Measurements from ENCODE around the gene TTLL11. TPM values are rescaled to one million over a fixed set of nuclear protein-coding genes. Genes with fewer than 3 reads are reported as not detected.

The TTLL11 gene
- polyA plus RNA-seq, 1 of the 3 experiments (the other 2 are of a cell fraction), result 6.8 TPM

- Histone ChIP-seq H3K27me3 (ENCODE audit: insufficient read depth) (no peaks in the 10 kb centered on the region), H2AFZ (ENCODE audit: low read depth) (no peak overlapping the region), H4K20me1 (ENCODE audit: insufficient read depth) (no peaks in the 10 kb centered on the region), H3K79me2 (ENCODE audit: insufficient read depth) (no peaks in the 10 kb centered on the region), H3K4me2 (no peak overlapping the region), H3K27ac (ENCODE audit: low read depth in 2 of 2, low read length in 1 of 2) (peak overlapping the region in 1 of 2 experiments; percentile 92; a peak in 2 of 4 replicates), H3K9ac (no peak overlapping the region), H3K4me1 (ENCODE audit: control insufficient read depth in 1 of 2, insufficient read depth in 2 of 2, low read depth in 1 of 2, low read length in 1 of 2) (peaks cover 4 to 15% of the 10 kb centered on the region in 2 experiments; a peak in 3 of 4 replicates), H3K9me3 (no peaks in the 10 kb centered on the region), H3K9me2 (no peaks in the 10 kb centered on the region), H3K4me3 (ENCODE audit: low read depth in 2 of 2, low read length in 1 of 2) (no peak overlapping the region), H3K36me3 (replicated peaks in 1 of 2; ENCODE audit: control insufficient read depth in 1 of 2, insufficient read depth in 2 of 2, low read length in 1 of 2) (peaks cover 2 to 4% of the 10 kb centered on the region in 2 experiments), H3F3A (replicated peaks; ENCODE audit: insufficient read depth) (peaks cover 23% of the 10 kb centered on the region)
- TF ChIP-seq RAD21 (IDR thresholded peaks at IDR 0.05; ENCODE audit: low read length) (no peak), FOXJ3 (CRISPR knock-in tag; IDR thresholded peaks at IDR 0.05) (no peak), MEF2A (IDR thresholded peaks at IDR 0.05; ENCODE audit: borderline replicate concordance, low read depth) (no peak), IRF3 (IDR thresholded peaks at IDR 0.05; ENCODE audit: low read depth, low read length) (no peak), USF2 (IDR thresholded peaks at IDR 0.05; ENCODE audit: borderline replicate concordance, low read depth, low read length) (no peak), EZH2phosphoT487 (IDR thresholded peaks at IDR 0.05; ENCODE audit: borderline replicate concordance, low read depth) (no peak), USF1 (IDR thresholded peaks at IDR 0.05; ENCODE audit: borderline replicate concordance, low read depth) (no peak), TCF12 (IDR thresholded peaks at IDR 0.05) (no peak), MAX (IDR thresholded peaks at IDR 0.05; ENCODE audit: low read depth) (no peak), NFIC (IDR thresholded peaks at IDR 0.05; ENCODE audit: borderline replicate concordance) (no peak), JUND (IDR thresholded peaks at IDR 0.05) (no peak), MXI1 (IDR thresholded peaks at IDR 0.05; ENCODE audit: low read depth, low read length) (no peak), RFX5 (IDR thresholded peaks at IDR 0.05; ENCODE audit: low read length) (no peak), GATA2 (CRISPR knock-in tag; IDR thresholded peaks at IDR 0.05) (no peak)
- DNase-seq, result no peak
- ChIA-PET CTCF (no interaction called here), POLR2A (no interaction called here)
- WGBS (ENCODE audit: low lambda C conversion rate), result 85% methylated on average over 12 of the region's 14 CpGs
Observed at GRCh38 chr9:121985792-121986494, 107.2 kb downstream of the TTLL11 start.

All from SK-N-SH (cell line).